Daoy (cell line): ENCODE measurements around the gene IL2. TPM values are rescaled to one million over a fixed set of nuclear protein-coding genes. Genes with fewer than 3 reads are reported as not detected.

Experiments
- DNase-seq: peaks from one replicate; pipeline ENCODE4 v3.0.0-alpha.2; 2015; ENCODE audit warnings: low read depth
- total RNA-seq: library from RNA; depleted of rRNA; stranded (reverse); fragments of >200 nt; shearing (Covaris generic); gene quantifications from 2 replicates; pipeline ENCODE4 v1.2.3, GENCODE V29; 2014; rRNA removed

IL2 gene
- total RNA-seq, result not detected in 2 replicates

DNA sequence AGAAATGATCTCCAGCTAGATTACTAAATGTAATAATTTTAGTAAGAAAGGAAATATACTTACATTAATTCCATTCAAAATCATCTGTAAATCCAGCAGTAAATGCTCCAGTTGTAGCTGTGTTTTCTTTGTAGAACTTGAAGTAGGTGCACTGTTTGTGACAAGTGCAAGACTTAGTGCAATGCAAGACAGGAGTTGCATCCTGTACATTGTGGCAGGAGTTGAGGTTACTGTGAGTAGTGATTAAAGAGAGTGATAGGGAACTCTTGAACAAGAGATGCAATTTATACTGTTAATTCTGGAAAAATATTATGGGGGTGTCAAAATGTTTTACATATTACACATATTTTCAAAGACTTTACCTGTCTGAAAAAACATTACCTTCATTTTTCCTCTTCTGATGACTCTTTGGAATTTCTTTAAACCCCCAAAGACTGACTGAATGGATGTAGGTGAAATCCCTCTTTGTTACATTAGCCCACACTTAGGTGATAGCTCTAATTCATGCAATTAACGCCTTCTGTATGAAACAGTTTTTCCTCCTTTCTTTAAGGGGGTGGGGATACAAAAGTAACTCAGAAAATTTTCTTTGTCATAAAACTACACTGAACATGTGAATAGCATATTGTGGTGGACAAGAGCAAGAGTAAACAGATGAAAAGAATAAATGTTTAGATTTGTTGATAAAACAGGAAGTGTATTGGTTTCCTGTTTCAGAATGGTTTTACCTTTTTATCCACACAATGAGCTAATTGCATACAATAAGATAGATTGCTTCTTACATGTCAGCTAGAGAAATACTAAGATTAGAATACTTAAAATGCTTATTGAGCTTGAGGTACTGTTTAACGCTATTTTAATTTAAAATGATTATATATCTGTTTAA, at the start of gene IL2:
IL2 (minus strand) TSS at position 495 of the 886 bp plus-strand sequence; CDS start at position 210, 285 bp downstream.
- no peak for DNase-seq

DNA sequence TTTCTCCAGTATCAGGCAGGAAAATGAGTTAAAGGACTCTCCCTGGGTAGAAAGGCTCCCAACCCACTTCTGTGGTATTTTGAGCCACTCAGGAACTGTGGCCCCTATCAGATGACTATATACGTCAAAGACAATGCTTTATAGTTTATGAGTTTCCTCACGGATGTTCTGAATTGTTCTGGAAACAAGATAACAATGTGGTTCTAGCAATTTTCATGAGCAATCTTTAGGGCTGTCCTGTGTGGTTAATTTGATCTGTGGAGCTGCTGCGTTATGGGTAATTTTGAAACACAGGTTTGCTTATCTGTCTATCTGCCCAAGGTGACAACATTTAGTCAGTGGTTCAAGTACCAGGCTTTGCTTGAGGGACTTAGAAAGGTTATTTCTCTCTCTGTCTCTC, 46.7 kb upstream of the IL2 start:
- DNase-seq, result no peak

DNA sequence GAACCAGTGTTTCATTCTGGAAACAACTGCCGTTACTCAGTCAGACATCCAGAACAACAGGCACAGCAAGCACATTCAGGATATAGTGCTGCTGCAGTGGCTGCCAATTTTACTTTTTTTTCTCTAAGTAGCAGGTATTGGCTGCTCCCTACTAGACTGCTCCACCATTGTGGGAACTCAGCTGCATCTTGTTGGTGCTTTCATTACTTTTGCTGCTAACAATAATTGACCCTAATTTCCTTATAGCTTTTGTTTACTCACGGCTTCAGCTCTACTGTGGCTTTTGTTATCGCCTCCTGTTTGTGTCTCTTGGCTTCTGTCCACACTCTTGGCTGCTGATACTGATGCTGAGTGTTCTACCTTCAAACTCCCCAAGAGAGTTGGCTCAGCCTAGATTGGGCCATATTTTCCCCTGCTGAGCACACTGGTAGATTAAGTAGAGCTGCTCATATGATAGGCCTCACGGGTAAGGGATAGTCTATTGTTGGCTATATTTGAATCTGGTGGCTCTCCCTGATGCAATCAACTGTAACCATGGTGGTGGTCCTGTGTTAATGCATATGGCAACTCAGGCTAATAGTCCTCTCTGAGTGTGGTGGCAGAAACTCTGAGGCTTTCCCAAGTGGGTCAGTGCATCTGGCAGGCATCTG, 44.5 kb upstream of the IL2 start:
- peak; percentile 30 for DNase-seq

DNA sequence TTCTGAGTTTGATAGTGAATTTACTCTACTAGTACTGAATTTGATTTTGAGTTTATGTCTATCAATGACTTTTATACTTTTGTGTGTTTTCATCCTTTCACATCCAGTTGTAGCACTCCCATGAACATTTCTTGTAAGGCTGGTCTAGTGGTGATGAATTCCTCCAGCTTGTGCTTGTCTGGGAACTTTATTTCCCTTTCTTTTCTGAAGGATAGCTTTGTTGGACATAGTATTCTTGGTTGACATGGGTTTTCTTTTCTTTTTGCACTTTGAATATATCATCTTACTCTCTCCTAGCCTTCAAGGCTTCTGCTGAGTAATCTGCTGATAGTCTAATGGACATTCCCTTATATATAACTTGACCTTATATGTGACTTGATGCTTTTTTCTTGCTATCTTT, 32.5 kb upstream of the IL2 start:
- DNase-seq, result no peak

DNA sequence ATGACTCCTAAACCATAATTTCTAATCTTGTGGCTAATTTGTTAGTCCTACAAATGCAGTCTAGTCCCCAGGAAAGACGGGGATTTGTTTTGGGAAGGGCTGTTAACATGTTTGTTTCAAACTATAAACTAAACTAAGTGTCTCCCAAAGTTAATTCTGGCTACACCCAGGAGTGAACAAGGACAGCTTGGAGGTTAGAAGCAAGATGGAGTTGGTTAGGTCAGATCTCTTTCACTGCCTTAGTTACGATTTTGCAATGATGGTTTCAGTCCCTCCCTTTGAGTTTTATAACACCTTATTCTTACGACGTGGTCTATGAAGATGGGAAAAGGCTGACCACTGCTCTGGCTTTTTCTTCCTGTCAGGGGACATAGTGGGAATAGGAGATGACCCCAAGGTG, 27.0 kb upstream of the IL2 start:
- DNase-seq, result no peak

DNA sequence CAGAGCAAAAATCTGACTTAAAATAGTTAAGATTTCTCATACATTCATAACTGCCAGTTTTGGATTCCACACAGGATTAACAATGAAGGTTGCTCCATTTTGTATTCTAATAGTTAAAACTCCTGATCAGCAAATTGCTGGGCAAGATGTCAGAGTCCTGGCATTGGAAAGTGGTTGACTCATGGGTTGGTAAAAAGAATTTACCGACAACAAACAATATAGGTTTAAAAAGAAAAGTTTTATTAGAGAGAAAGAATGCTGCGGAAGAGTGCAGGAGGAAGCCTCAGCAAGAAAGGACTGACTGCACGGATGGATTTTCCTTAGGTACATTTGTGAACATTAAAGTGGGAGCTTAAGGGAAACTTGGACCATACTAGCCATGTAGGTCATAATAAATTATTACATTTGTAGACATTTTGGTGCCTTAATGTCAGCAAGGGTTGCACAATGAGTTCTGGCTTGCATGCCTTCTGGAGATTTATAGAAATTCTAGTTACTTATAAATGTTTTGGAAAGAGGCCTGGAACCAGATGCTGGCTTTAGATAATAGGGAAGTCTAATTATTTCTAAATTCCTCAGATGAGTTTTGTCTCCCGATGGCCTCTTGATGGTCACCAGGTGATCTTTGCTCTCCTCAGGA, 25.4 kb upstream of the IL2 start:
- DNase-seq, result no peak

DNA sequence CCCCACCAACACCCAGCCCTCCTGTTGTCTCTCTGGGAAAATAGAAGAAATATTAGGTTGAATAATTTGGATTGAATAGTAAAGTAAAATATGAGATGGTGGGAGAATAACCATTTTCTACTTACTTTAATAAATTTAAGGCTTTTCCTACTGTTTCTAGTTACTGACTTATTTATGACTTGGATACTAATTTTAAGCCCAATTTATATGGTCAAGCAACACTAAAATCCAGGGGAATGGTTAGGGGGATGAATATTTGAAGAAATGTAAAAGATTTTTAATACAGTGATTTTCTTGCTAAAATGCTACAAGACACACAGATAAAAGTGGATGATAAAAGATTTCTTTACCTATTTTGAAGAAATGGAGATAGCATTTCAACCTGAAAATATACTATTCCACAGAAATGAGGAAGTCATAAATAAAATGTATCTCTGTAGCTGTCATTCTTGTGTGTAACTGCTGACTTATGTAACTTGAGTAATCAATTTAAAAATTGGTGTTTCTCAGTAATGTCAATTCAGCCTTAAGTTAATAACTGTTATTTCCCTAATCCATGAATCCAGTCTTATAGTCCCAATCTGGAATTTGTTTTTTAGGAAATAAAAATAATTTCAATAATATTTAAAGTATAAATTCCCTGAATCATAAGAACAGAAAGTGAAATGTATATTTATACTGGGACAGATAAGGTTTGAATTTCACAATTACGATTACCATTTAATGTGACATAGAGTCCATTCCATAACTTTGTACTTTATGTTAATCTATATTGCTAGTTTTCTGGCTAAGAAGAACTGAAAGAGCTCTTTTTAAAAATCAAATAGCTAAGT, 24.3 kb upstream of the IL2 start:
- no peak for DNase-seq

DNA sequence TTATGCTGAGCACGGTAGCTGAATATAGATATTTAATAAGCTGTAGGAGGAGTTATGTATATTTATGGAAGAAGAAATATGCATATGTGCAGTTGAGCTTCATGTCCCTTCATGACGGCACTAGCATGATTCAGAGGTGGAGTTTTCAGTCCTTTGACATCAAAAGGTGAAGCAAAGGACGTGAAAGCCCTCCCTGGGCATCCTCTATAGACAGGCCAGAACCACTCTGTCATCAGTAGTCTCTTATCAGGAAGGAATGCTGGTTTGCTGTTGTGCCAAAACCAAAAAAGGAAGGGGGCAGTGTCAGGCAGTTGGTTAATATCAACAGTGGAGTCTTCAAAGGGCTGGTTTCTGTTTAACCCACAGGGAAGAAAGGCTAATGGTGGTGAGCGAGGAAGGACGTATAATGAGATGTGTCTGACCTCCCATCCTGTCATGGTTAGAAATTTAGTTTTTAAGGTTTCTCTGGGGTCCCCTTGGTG, 23.5 kb upstream of the IL2 start:
- DNase-seq, result peak; percentile 29

DNA sequence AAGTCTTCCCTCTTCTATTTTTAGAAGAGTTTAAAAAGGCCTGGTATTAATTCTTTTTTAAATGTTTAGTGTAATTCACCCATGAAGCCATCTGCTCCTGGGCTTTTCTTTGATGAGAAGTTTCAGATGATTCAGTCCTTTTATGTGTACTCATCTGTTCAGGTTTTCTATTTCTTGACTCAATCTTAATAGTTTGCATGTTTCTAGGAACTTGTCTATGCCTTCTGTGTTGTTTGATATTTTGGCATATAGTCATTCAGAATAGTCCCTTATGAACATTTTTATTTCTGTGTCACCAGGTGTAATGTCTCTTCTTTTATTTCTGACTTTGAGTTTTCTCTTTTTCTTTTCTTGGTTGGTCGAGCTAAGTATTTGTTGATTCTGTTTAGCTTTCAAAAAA, 20.2 kb upstream of the IL2 start:
- no peak for DNase-seq

DNA sequence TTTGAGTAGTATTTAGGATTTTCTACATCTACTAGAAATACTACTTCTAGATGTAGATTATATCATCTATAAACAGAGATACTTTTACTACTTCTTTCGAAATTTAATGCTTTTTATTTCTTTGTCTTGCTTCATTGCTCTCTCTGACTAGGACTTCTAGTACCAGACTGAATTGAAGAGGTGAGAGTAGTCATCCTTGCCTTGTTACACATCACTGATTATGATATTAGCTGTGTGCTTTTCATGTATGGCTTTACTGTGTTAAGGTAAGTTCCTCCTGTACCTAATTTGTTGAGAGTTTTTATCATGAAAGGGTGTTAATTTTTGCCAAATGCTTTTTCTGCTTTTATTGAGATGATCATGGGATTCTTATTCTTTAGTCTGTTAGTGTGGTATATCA, 19.6 kb upstream of the IL2 start:
- DNase-seq, result no peak

DNA sequence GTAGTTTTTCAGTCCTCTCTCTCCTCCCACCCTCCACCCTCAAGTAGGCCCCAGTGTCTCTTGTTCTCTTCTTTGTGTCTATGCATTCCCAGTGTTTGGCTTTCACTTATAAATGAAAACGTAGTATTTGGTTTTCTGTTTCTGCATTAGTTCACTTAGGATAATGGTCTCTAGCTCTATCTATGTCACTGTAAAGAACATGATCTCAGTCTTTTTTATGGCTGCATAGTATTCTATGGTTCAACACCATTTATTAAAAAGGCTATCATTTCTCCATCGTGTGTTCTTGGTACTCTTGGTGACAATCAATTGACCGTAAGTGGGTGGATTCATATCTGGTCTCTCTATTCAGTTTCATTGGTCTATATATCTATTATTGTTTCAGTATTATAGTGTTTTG, 18.7 kb upstream of the IL2 start:
- DNase-seq, result no peak

DNA sequence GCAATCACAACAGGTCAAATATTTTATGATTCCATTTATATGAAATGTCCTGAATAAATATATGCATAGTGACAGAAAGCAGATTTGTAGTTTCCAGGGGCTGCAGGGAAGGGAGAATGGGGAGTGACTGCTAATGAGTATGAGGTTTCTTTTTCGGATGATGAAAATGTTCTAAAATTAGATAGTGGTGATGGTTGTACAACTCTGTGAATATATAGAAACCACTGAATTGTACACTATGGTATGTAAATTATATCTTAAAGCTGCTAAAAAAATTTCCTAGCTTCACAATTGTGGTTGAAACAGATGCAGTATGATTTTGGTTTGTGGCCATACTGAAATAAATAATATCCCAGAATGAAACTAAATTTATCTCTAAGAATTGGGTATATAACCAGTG, 12.9 kb upstream of the IL2 start:
- no peak for DNase-seq

DNA sequence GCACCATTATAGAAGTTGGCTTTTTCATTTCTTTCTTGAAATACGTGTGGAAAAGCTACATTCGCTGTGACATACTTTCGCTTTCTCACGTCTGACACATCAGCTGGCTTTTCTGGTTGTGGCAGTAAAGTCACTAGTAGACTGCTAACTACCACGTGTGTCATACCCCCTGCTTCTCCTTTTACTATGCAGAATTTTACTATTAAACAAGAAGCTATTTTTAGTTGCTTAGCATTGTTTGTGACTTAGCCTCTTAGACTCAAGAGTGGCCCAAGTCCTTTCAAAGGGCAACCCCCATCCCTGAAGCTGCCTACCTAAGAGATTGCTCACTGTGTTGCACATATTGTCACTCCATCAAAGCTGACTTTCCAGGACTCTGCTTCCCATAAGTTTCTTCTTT, 2.1 kb upstream of the IL2 start:
- peak; percentile 16 for DNase-seq

DNA sequence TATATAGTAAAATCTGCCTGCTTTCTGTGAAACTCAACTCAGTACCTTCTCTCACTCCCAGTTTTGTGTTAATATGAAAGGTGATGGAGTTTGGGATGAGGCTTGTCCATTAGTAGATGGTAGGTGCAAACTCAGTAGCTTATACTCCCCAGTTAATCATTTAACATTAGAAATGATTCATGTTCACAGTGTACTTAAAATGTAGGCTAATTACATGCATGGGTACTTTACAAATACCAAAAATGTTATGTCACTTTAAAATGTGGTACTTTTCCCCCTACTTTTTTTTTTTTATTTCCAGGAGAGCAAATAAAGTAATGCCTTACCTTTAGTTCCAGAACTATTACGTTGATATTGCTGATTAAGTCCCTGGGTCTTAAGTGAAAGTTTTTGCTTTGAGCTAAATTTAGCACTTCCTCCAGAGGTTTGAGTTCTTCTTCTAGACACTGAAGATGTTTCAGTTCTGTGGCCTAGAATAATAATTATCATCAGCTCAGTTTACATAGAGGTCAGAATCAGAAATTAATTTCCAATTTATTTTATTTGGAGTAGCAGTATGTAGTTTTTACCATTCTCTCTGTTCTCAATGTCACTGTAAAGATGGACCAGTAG, 3.0 kb downstream of the IL2 start:
- DNase-seq, result no peak

DNA sequence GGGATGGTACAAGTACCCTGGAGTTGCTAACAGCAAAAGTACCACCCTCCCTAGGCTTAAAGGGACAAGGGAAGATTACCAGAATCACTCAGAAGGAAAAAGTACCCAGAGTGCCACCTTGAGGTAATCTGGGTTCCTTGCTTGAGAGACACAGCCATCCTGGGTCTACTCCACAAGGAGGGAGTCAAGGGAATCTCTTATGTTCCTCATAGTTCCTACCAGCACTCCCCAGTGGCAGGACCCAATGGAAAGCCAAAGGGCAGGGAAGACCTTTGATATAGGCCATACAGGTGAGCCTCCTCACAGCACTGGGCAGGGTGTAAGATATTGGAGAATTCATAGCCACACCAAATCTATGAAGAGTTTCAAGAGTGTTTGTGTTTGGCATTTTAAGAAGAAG, 5.7 kb downstream of the IL2 start:
- peak; percentile 1 for DNase-seq

DNA sequence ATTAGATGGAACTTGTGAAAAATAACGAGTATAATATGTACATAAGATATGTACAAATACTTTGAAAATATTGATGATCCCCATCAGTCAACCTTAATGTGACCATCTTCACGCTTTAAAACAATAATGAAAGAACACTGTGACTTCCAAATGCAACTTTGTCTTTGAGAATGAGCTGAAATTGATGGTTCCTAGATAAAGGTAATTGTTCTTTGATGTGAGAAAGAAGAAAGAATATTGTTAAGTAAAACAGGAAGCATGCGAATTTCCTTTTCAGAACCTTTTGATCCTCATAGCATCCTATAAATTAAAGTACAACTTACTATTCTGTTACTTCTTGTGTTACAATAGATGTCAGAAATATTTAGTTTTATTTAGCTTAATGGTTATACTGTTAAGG, 22.2 kb downstream of the IL2 start:
- no peak for DNase-seq

DNA sequence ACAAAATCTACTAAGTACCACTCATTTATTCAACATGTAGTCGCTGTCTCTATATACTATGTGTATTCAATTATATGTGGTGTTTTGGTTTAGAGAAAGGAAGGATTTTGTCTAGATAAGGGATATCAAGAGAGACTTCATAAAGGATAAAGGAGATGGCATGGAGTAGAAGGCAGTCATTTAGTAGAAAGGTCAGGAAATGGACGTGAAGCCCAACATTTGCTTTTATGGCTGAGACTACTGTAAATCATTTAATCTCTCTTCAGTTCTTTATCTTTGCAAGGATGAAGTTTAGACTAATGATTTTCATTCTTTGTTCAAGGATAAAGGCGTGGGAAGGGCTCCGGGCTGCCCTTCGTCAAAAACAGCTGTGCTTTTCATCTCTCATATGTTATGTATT, 25.2 kb downstream of the IL2 start:
- DNase-seq, result no peak

DNA sequence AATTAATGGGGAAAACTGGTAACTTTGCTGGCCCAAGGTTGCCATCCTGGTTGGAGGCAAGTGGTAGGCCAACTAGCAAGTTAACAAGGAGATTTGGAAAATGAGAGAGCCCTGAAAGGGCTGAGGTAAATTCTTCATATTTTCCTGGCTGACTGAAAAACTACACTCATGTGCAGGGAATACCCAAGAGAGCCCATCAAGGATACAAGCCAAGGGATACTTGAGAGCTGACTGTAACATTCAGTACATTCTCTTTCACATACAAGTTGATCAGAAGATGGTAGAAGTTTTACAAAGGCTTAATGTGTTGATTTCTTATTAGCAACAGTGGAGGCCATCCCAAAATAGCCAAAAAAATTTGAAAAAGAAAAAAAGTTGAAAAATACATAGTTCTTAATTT, 33.3 kb downstream of the IL2 start:
- no peak for DNase-seq

DNA sequence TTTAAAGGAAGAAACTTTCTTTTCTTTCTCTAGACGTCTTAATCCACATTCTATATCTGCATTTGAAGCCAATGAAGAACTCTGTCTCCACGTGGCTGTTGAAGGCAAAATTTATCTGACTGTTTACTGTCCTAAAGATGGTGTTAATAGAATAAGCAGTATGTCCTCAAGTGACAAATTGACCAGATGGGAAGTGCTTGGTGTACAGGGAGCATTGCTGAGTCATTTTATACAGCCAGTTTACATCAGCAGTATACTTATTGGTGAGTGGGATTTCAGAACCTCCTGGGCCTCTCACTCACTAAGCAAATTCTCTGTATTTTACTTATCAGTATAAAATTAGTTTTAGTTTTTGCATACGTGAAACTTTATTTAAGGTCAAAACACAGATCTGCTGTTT, 44.0 kb downstream of the IL2 start:
- DNase-seq, result no peak

DNA sequence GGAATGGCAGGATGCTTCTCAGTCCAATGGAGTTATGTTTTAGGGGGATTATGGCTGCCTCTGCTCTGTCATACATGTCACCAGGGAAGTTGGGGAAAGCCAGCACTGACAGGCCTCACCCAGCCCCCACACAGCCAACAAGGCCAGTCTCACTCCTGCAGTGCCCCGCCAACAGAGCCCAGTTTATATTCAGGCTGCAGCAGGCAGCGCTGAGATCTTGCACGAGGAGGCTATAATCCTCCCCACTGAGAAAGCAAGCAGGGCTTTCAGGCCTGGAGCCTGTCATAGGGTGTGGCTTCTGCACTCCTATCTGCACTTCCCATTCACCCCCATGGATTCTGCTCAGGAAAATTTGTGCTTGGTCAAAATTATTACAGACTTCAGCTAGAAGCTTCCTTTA, 52.7 kb downstream of the IL2 start:
- no peak for DNase-seq
